Skeletal muscle satellite cell (primary cell): ENCODE results near the gene MYO7A.

Experiments used
- H3K27me3 ChIP-seq: 2 replicates; pipeline ENCODE4 v1.7.0; 2013; ENCODE audit warnings: low read length; ENCODE audit not compliant: control insufficient read depth, insufficient read depth
- H3K36me3 ChIP-seq: 2 replicates; pipeline ENCODE4 v1.7.0; 2013; ENCODE audit warnings: mild to moderate bottlenecking, control low read depth, low read length; ENCODE audit not compliant: insufficient read depth
- H3K4me1 ChIP-seq: 2 replicates; pipeline ENCODE4 v1.7.0; 2013; ENCODE audit warnings: low read length; ENCODE audit not compliant: control insufficient read depth, insufficient read depth
- H3K4me2 ChIP-seq: 2 replicates; pipeline ENCODE4 v1.7.0; 2013; ENCODE audit warnings: mild to moderate bottlenecking, low read length
- H3K4me3 ChIP-seq: 2 replicates; pipeline ENCODE4 v1.7.0; 2013; ENCODE audit warnings: low read length
- H3K9ac ChIP-seq: 2 replicates; pipeline ENCODE4 v1.7.0; 2013; ENCODE audit warnings: mild to moderate bottlenecking, low read depth, low read length, moderate library complexity
- H3K9me3 ChIP-seq: replicated peaks from 2 replicates; pipeline ENCODE4 v1.7.0; 2013; ENCODE audit warnings: mild to moderate bottlenecking, control low read depth, low read length

MYO7A gene

GRCh38 chr11:77135069-77135468 lies 7.0 kb downstream of the MYO7A start:
- peaks cover 2% of the 10 kb centered on the region for H3K4me1 ChIP-seq
- no peak overlapping the region for H3K9ac ChIP-seq
- no peak overlapping the region for H3K4me3 ChIP-seq
- H3K36me3 ChIP-seq: no peaks in the 10 kb centered on the region
- H3K9me3 ChIP-seq: no peaks in the 10 kb centered on the region
- peaks cover 27% of the 10 kb centered on the region for H3K27me3 ChIP-seq
- no peak overlapping the region for H3K4me2 ChIP-seq

- no peaks in the 10 kb centered on the region for H3K36me3 ChIP-seq
- H3K4me1 ChIP-seq: peaks cover 6% of the 10 kb centered on the region
- H3K27me3 ChIP-seq: peaks cover 27% of the 10 kb centered on the region
- no peak overlapping the region for H3K4me2 ChIP-seq
- no peaks in the 10 kb centered on the region for H3K9me3 ChIP-seq
- no peak overlapping the region for H3K9ac ChIP-seq
- no peak overlapping the region for H3K4me3 ChIP-seq
Observed at GRCh38 chr11:77136074-77136473, 8.0 kb downstream of the MYO7A start.

GRCh38 chr11:77136784-77137420 lies 8.9 kb downstream of the MYO7A start:
- no peaks in the 10 kb centered on the region for H3K9me3 ChIP-seq
- no peak overlapping the region for H3K9ac ChIP-seq
- H3K4me1 ChIP-seq: peaks cover 6% of the 10 kb centered on the region

GRCh38 chr11:77137421-77137820 lies 9.4 kb downstream of the MYO7A start:
- H3K9me3 ChIP-seq: no peaks in the 10 kb centered on the region
- H3K27me3 ChIP-seq: peaks cover 27% of the 10 kb centered on the region
- no peaks in the 10 kb centered on the region for H3K36me3 ChIP-seq
- H3K4me2 ChIP-seq: no peak overlapping the region
- H3K4me3 ChIP-seq: no peak overlapping the region
- H3K4me1 ChIP-seq: peaks cover 6% of the 10 kb centered on the region
- H3K9ac ChIP-seq: no peak overlapping the region

More at GRCh38 chr11:77136784-77137420, 8.9 kb downstream of the MYO7A start:
- H3K27me3 ChIP-seq: peaks cover 27% of the 10 kb centered on the region
- H3K36me3 ChIP-seq: no peaks in the 10 kb centered on the region
- H3K4me2 ChIP-seq: no peak overlapping the region
- no peak overlapping the region for H3K4me3 ChIP-seq

GRCh38 chr11:77138106-77138649 lies 10.1 kb downstream of the MYO7A start:
- H3K4me2 ChIP-seq: no peak overlapping the region
- peaks cover 6% of the 10 kb centered on the region for H3K4me1 ChIP-seq
- H3K9me3 ChIP-seq: no peaks in the 10 kb centered on the region
- H3K9ac ChIP-seq: no peak overlapping the region
- H3K36me3 ChIP-seq: no peaks in the 10 kb centered on the region
- H3K27me3 ChIP-seq: peaks cover 27% of the 10 kb centered on the region
- no peak overlapping the region for H3K4me3 ChIP-seq

- no peaks in the 10 kb centered on the region for H3K9me3 ChIP-seq
- no peak overlapping the region for H3K4me2 ChIP-seq
- no peaks in the 10 kb centered on the region for H3K36me3 ChIP-seq
- H3K27me3 ChIP-seq: peaks cover 27% of the 10 kb centered on the region
- H3K4me1 ChIP-seq: peaks cover 6% of the 10 kb centered on the region
- H3K4me3 ChIP-seq: no peak overlapping the region
- H3K9ac ChIP-seq: no peak overlapping the region
Observed at GRCh38 chr11:77139201-77139600, 11.2 kb downstream of the MYO7A start.

- Histone ChIP-seq H3K27me3 (peaks cover 31% of the 10 kb centered on the region), H3K9ac (peak overlapping the region; percentile 31), H3K4me1 (peaks cover 6% of the 10 kb centered on the region), H3K4me2 (no peak overlapping the region), H3K9me3 (no peaks in the 10 kb centered on the region), H3K36me3 (no peaks in the 10 kb centered on the region), H3K4me3 (no peak overlapping the region)
Observed at GRCh38 chr11:77140231-77140851, 12.3 kb downstream of the MYO7A start.

- no peaks in the 10 kb centered on the region for H3K9me3 ChIP-seq
- no peaks in the 10 kb centered on the region for H3K36me3 ChIP-seq
- H3K4me3 ChIP-seq: no peak overlapping the region
- H3K27me3 ChIP-seq: peaks cover 34% of the 10 kb centered on the region
- H3K4me2 ChIP-seq: no peak overlapping the region
- H3K4me1 ChIP-seq: peaks cover 6% of the 10 kb centered on the region
- H3K9ac ChIP-seq: no peak overlapping the region
Observed at GRCh38 chr11:77141034-77141433, 13.0 kb downstream of the MYO7A start.

GRCh38 chr11:77141475-77141874 lies 13.4 kb downstream of the MYO7A start:
- H3K9ac ChIP-seq: no peak overlapping the region
- H3K4me1 ChIP-seq: peaks cover 6% of the 10 kb centered on the region
- no peaks in the 10 kb centered on the region for H3K36me3 ChIP-seq
- peaks cover 36% of the 10 kb centered on the region for H3K27me3 ChIP-seq
- H3K4me2 ChIP-seq: no peak overlapping the region
- no peaks in the 10 kb centered on the region for H3K9me3 ChIP-seq
- H3K4me3 ChIP-seq: no peak overlapping the region

- Histone ChIP-seq H3K9ac (no peak overlapping the region), H3K9me3 (no peaks in the 10 kb centered on the region), H3K4me2 (no peak overlapping the region), H3K4me3 (no peak overlapping the region), H3K27me3 (peaks cover 36% of the 10 kb centered on the region), H3K4me1 (peaks cover 6% of the 10 kb centered on the region), H3K36me3 (no peaks in the 10 kb centered on the region)
Observed at GRCh38 chr11:77142091-77142975, 14.3 kb downstream of the MYO7A start.

GRCh38 chr11:77143405-77144020 lies 15.5 kb downstream of the MYO7A start:
- no peaks in the 10 kb centered on the region for H3K36me3 ChIP-seq
- H3K9ac ChIP-seq: no peak overlapping the region
- H3K4me3 ChIP-seq: no peak overlapping the region
- H3K27me3 ChIP-seq: peaks cover 24% of the 10 kb centered on the region
- no peaks in the 10 kb centered on the region for H3K9me3 ChIP-seq
- H3K4me2 ChIP-seq: no peak overlapping the region
- H3K4me1 ChIP-seq: peaks cover 6% of the 10 kb centered on the region
